HG03139 (cell line): ENCODE results near the gene CADPS.

Experiments used
- ATAC-seq: cut with Tn5 transposase; IDR thresholded peaks from one replicate; pipeline ENCODE4 v1.9.1; 2021; ENCODE audit not compliant: unreplicated experiment

CADPS gene

DNA sequence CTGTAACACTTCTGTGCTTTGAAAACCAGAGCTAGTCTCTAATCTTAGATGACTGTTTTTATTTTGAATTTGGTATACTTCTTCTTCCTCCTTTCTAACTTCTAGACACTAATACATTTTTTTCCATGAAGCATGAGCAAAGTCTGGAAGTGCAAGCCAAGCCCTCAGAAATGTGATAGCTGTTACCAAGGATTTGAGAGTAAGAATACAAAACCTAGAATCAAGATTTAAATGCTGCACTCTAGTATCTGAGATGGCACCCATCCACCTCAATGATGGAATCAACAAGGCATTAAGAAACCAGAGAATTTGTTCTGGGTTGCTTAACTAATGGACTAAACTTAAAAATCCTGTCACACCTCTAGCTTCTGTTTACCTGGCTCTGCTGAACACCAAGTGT, 511.0 kb downstream of the CADPS start:
- no peak for ATAC-seq

DNA sequence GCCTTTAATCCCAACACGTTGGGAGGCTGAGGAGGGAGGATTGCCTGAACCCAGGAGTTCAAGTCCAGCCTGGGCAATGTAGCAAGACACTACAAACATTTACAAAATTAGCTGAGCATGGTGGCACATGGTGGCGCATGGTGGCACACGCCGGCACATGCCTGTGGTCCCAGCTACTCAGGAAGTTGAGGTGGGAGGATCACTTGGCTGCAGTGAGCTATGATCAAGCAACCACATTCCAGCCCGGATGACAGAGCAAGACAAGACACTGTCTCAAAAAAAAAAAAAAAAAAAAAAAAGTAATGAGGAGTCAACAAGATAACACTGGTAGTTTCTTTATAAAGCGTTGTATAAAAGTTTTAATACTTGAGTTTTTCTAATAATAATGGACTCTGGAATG, 511.9 kb downstream of the CADPS start:
- no peak for ATAC-seq

DNA sequence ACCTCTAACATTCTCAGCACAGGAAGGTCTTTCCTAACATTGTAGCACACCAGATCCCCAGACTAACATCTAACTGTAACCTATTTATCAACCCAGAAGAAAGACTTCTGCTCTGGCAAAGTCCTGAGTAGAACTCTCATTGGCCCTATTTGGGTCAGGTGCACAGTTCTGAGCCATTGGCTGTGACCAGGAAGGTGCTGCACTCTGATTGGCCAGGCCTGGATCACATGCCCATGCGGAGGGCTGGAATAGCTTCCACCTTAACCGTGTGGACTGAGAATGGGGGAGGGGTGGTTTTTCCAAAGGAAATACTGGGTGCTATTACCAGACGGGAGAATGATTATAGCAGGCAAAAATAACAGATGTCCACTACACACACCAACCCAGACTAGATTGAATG, 513.4 kb downstream of the CADPS start:
- peak; percentile 27 for ATAC-seq

DNA sequence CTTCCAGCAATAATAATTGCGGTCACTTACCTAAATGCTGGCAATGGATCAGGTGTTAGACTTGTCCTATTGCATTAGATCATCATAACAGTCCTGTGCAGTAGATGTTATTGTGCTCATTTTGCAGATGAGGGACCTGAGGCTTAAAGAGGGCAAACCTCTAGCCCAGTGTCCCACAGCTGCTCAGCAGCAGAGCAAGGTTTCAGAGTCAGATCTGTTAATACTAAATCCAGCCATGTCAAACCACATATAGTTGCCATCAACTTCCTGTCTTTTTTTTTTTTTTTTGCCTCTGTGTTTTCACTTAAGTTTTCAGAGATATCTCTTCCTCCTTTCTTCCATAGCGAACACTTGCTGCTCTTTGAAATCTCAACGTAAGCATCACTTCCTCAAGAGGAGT, 514.0 kb downstream of the CADPS start:
- peak; percentile 98 for ATAC-seq

DNA sequence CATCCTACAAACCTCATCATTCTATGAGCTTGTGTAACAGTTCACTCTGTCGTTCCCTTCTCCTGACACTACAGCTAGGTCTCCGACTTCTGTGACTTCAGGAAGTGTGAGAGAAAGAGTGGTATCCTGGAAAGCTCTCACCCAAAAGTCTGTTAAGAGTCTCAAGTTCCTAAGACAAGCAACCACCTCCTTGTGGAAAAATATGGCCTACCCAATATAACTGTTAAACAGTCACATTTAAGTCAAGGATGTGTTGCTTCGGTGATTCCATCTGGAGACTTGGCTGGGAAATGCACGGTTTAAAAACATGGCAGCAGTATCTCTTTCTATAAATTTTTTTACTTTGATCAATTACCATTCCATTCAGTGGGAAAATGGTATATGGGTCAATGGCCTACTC, 515.7 kb downstream of the CADPS start:
- ATAC-seq = no peak

DNA sequence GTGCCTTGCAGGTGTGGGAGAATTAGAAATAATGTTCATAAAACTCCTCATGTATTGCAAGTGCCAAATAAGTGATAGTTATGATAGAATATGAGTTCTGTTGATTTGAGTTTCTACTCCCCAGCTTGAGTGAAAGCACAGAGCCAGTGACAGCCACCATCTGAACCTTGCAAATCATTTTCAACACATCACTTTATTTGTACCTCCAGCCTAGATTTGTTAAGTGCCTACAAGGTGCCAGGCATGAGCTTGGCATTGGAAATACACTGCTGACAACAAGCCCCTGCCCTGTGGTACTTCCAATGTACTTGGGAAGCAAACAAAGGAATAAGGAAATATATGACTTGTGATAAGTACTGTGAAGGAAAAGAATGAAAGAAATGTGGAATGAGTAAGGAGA, 518.9 kb downstream of the CADPS start:
- no peak for ATAC-seq

DNA sequence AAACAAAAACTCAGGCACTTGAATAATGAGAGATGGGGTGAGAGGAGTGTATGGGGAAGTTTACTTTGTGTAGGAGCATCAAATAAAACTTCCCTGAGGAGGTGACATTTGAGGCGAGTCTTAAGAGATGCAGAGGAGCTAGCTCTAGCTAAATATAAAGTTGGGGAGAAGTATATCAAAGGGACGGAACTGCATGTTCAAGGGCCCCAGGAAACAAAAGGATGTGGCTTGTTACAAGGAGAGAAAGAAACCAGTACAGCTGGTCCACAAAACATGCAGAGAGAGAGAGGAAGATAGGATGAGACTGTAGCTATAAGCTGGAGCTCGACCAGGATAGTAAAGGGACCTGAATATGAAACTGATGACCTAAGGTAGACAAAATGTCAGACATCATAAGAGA, 519.5 kb downstream of the CADPS start:
- no peak for ATAC-seq
